Measurements from ENCODE around the gene DSC1. TPM values are rescaled to one million over a fixed set of nuclear protein-coding genes. Genes with fewer than 3 reads are reported as not detected.

Gene DSC1
- polyA plus RNA-seq, 1 of the 3 experiments (the other 2 are of a cell fraction), result not detected

DNA sequence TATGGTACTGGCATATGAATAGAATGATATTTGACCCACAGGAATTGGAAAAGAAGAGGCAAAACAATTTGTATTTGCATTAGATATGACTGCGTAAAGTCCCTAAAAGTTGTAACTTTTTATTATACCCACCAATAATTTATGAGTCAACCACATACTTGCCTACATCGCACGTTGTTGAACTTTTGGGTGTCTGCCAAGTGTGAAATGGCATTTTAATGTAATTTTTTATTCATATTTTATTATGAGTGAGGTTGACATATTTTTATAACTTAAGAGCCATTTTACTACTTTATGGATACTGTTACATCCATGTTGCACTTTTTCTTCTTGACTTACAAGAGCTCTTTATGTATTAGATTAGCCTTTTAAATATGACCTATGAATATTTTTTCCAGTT is 65.0 kb downstream of the DSC1 start:
- no peaks in the 10 kb centered on the region for H3K4me1 ChIP-seq (ENCODE audit: control insufficient read depth in 1 of 2, insufficient read depth in 2 of 2, low read depth in 1 of 2, low read length in 1 of 2)
- H3K4me3 ChIP-seq (ENCODE audit: low read depth in 2 of 2, low read length in 1 of 2), result no peak overlapping the region
- H3K36me3 ChIP-seq (replicated peaks in 1 of 2; ENCODE audit: control insufficient read depth in 1 of 2, insufficient read depth in 2 of 2, low read length in 1 of 2), result no peaks in the 10 kb centered on the region
- H3K79me2 ChIP-seq (ENCODE audit: insufficient read depth), result no peaks in the 10 kb centered on the region
- POLR2A ChIA-PET, result no interaction called here
- no peaks in the 10 kb centered on the region for H3F3A ChIP-seq (replicated peaks; ENCODE audit: insufficient read depth)
- TF ChIP-seq SIN3A (IDR thresholded peaks at IDR 0.05; ENCODE audit: borderline replicate concordance, low read depth, low read length) (no peak), USF2 (IDR thresholded peaks at IDR 0.05; ENCODE audit: borderline replicate concordance, low read depth, low read length) (no peak), NRF1 (IDR thresholded peaks at IDR 0.05; ENCODE audit: low read depth, low read length) (no peak), EP300 (IDR thresholded peaks at IDR 0.05; ENCODE audit: borderline replicate concordance in 1 of 2, low read depth in 1 of 2, low read length in 1 of 2) (no peak), EZH2phosphoT487 (IDR thresholded peaks at IDR 0.05; ENCODE audit: borderline replicate concordance, low read depth) (no peak), RFX5 (IDR thresholded peaks at IDR 0.05; ENCODE audit: low read length) (no peak), JUND (IDR thresholded peaks at IDR 0.05) (no peak), RXRA (IDR thresholded peaks at IDR 0.05; ENCODE audit: borderline replicate concordance, low read depth) (no peak), FOXJ3 (CRISPR knock-in tag; IDR thresholded peaks at IDR 0.05) (no peak), RAD21 (IDR thresholded peaks at IDR 0.05; ENCODE audit: low read length) (no peak)
- H3K9me3 ChIP-seq, result no peaks in the 10 kb centered on the region
- no peaks in the 10 kb centered on the region for H3K9me2 ChIP-seq
- H3K9ac ChIP-seq, result no peak overlapping the region
- H3K4me2 ChIP-seq, result no peak overlapping the region
- no peak overlapping the region for H2AFZ ChIP-seq (ENCODE audit: low read depth)
- H3K27me3 ChIP-seq (ENCODE audit: insufficient read depth), result peaks cover 21% of the 10 kb centered on the region; the same call in 1 of the 2 replicates
- no peaks in the 10 kb centered on the region for H4K20me1 ChIP-seq (ENCODE audit: insufficient read depth)
- no peak overlapping the region for H3K27ac ChIP-seq (ENCODE audit: low read depth in 2 of 2, low read length in 1 of 2)
- CTCF ChIA-PET, result no interaction called here
- DNase-seq, result no peak
- 27% methylated on average over 3 of the region's 3 CpGs for WGBS (ENCODE audit: low lambda C conversion rate)

GRCh38 chr18:31093880-31094279 is 68.8 kb downstream of the DSC1 start:
- Histone ChIP-seq H2AFZ (ENCODE audit: low read depth) (no peak overlapping the region), H3F3A (replicated peaks; ENCODE audit: insufficient read depth) (no peaks in the 10 kb centered on the region), H4K20me1 (ENCODE audit: insufficient read depth) (no peaks in the 10 kb centered on the region), H3K27ac (ENCODE audit: low read depth in 2 of 2, low read length in 1 of 2) (no peak overlapping the region), H3K9me2 (no peaks in the 10 kb centered on the region), H3K36me3 (replicated peaks in 1 of 2; ENCODE audit: control insufficient read depth in 1 of 2, insufficient read depth in 2 of 2, low read length in 1 of 2) (no peaks in the 10 kb centered on the region), H3K27me3 (ENCODE audit: insufficient read depth) (no peaks in the 10 kb centered on the region), H3K4me1 (ENCODE audit: control insufficient read depth in 1 of 2, insufficient read depth in 2 of 2, low read depth in 1 of 2, low read length in 1 of 2) (no peaks in the 10 kb centered on the region), H3K4me2 (no peak overlapping the region), H3K9ac (no peak overlapping the region), H3K79me2 (ENCODE audit: insufficient read depth) (no peaks in the 10 kb centered on the region), H3K9me3 (no peaks in the 10 kb centered on the region), H3K4me3 (ENCODE audit: low read depth in 2 of 2, low read length in 1 of 2) (no peak overlapping the region)
- 6% methylated on average over 2 of the region's 2 CpGs for WGBS (ENCODE audit: low lambda C conversion rate)
- DNase-seq, result no peak
- ChIA-PET POLR2A (no interaction called here), CTCF (no interaction called here)
- TF ChIP-seq FOXM1 (IDR thresholded peaks at IDR 0.05; ENCODE audit: low read depth), result no peak
- no peak for TF ChIP-seq ELF1 (IDR thresholded peaks at IDR 0.05)
- no peak for TF ChIP-seq FOXJ3 (CRISPR knock-in tag; IDR thresholded peaks at IDR 0.05)
- TF ChIP-seq RXRA (IDR thresholded peaks at IDR 0.05; ENCODE audit: borderline replicate concordance, low read depth), result no peak
- TF ChIP-seq EZH2phosphoT487 (IDR thresholded peaks at IDR 0.05; ENCODE audit: borderline replicate concordance, low read depth), result no peak
- TF ChIP-seq SMC3 (IDR thresholded peaks at IDR 0.05; ENCODE audit: low read depth, low read length), result no peak
- TF ChIP-seq CHD2 (IDR thresholded peaks at IDR 0.05; ENCODE audit: low read length, partially characterized antibody), result no peak
- no peak for TF ChIP-seq FOSL2 (IDR thresholded peaks at IDR 0.05; ENCODE audit: borderline replicate concordance, low read depth)
- TF ChIP-seq CTCF (IDR thresholded peaks at IDR 0.05), result no peak
- no peak for TF ChIP-seq TCF12 (IDR thresholded peaks at IDR 0.05)
- TF ChIP-seq GABPA (IDR thresholded peaks at IDR 0.05; ENCODE audit: low read depth), result no peak
